GM18870 (cell line): Measurements from ENCODE around the gene CLEC4C.
"Not testable (repeated sequence)": the region's sequence is repeated elsewhere in the genome, so short reads cannot be mapped to it uniquely, and the experiment has no call there.

Source experiments
- ATAC-seq: cut with Tn5 transposase; IDR thresholded peaks from one replicate; pipeline ENCODE4 v1.9.1; 2021; ENCODE audit warnings: moderate library complexity; ENCODE audit not compliant: unreplicated experiment

Gene CLEC4C, protein sequence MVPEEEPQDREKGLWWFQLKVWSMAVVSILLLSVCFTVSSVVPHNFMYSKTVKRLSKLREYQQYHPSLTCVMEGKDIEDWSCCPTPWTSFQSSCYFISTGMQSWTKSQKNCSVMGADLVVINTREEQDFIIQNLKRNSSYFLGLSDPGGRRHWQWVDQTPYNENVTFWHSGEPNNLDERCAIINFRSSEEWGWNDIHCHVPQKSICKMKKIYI

DNA sequence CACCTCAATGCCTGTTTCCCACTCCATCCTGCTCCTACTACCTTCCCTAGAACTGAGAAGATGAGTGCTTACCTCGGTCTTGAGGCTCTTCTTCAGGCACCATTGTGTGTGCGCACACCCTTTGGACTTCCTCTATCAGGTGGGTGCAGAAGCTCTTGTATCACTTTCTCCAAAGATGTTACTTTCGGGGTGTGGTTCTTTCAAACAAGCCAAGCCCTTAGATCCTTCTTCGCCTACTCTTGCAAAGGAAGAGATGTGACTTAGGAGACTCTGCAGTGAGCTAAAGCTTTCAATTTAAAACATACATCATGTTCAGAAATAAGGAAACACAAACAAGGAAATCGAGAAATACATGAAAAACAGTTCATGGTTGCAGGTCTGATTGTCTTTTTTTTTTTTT, at the start of gene CLEC4C:
Gene CLEC4C, minus strand, starts transcription at position 130 of the 400 bp plus-strand sequence. Its CDS starts 27 bp downstream, at position 103.
- no peak for ATAC-seq

DNA sequence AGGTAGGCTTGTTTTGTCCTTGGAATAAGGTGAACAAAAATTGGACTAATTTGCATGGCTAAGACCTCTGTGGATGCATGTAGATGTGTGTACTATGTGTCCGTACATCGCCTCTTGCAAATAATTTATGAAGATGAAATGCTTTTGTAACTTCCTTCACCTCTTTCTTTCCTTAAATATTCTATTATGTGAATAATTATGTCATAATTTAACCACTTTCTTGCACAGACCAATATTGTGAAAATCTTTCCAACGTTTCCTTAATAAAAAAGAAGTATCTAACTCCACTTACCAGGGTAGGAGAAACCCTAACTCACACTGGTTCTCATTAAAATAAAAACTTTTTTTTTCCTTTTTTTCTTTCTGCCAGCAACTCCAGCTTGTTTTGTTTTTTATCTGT, 46.0 kb upstream of the CLEC4C start:
- no peak for ATAC-seq

DNA sequence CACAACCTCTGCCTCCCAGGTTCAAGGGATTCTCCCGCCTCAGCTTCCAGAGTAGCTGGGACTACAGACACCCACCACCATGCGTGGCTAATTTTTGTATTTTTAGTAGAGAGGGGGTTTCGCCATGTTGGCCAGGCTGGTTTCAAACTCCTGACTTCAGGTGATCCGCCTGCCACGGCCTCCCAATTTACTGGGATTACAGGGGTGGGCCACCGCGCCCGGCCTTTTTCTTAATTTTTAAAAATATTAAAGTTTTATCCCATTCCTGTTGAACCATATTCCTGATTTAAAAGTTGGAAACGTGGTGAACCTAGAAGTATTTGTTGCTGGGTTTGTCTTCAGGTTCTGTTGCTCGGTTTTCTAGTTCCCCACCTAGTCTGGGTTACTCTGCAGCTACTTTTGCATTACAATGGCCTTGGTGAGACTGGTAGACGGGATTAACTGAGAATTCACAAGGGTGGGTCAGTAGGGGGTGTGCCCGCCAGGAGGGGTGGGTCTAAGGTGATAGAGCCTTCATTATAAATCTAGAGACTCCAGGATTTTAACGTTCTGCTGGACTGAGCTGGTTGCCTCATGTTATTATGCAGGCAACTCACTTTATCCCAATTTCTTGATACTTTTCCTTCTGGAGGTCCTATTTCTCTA, 41.8 kb upstream of the CLEC4C start, which contains the start of gene NANOG:
Gene NANOG, plus strand, starts transcription at position 519 of the 645 bp plus-strand sequence. CDS start 213 bp downstream, outside the sequence.
- ATAC-seq = not testable (repeated sequence)

DNA sequence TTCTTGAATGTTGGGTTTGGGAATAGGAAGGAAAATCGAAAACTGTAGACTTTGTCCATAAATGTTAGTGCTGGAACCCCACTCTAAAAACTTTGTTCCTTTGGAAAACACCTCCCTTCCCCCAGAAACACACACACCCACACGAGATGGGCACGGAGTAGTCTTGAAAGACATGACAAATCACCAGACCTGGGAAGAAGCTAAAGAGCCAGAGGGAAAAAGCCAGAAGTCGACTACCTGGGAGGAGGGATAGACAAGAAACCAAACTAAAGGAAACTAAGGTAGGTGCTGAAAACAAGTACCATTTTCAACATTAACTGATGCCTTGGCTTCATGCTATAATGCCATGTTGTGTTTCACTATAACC, 41.1 kb upstream of the CLEC4C start:
- ATAC-seq = no peak

DNA sequence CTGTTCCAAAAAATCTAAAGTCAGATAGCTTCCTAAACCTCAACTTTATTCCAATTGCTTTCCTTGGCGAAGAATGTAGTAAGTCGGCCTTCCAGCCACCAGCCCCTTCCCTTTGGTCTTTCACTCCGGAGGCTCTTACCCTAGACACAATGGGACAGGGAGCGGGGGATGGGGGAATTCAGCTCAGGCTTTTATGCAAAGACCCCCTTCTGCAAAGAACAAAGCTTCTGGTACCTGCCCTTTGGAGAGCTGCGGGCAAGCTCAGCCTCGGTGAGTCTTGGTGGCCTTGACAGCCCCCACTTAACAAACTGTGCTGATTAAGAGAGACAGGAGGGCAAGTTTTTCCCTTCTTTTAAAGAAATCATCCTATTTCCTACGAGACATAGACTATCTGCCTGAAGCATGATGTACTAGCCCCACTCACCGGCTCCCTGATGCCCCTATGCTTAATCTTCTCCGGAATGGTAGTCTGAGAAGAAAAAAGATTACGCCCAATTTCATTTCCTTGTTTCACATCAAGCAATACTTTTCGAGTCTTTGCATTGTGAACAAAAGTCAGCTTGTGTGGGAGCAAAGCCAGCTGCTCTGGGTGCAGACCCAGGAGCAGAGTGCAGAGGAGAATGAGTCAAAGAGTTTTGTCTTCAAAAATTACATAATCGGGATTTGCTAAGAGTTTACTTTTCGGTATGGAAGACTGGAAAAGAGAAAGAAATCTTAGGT, 40.6 kb upstream of the CLEC4C start:
- no peak for ATAC-seq

DNA sequence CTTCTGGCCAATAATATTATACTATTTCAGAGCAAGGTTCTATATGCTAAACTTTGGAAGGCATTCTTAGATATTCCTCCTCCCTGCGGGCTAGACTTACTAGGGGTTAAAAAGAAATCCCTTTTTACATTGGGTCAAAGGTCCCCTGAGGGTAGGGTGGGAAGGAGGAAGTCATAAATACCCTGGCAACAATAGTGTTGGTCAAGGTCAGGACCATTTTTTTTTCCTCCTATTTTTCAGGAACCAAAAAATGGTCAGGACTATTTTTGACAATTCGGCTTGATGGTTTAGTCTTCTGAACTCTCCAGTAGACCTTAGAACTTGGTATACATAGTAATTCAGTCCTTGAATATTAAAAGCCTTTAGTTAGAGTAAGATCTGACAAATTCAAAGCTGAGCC, 37.5 kb upstream of the CLEC4C start:
- no peak for ATAC-seq

DNA sequence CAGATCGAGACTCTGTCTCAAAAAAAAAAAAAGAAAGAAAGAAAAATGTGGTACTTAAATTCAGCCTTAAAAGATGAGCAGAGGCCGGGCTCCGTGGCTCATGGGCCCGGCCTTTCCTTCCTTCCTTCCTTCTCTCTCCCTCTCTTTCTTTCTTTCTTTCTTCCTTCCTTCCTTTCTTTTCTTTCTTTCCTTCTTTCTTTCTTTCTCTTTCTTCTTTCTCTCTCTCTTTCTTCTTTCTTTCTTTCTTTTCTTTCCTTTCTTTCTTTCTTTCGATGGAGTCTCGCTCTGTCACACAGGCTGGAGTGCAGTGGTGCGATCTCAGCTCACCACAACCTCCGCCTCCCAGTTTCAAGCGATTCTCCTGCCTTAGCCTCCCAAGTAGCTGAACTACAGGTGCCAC, 36.3 kb upstream of the CLEC4C start:
- not testable (repeated sequence) for ATAC-seq

DNA sequence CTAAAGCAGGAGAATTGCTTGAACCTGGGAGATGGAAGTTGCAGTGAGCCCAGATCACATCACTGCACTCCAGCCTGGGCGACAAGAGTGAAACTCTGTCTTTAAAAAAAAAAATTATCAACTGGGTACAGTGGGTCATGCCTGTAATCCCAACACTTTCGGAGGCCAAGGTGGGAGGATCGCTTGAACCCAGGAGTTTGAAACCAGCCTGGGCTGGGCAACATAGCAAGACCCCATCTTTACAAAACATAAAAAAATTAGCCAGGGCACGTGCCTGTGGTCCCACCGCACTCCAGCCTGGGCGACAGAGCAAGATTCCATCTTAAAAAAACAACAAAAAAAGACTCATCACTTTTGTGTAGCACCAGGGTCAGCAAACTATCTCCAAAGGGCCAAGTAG, 34.9 kb upstream of the CLEC4C start:
- ATAC-seq = no peak

DNA sequence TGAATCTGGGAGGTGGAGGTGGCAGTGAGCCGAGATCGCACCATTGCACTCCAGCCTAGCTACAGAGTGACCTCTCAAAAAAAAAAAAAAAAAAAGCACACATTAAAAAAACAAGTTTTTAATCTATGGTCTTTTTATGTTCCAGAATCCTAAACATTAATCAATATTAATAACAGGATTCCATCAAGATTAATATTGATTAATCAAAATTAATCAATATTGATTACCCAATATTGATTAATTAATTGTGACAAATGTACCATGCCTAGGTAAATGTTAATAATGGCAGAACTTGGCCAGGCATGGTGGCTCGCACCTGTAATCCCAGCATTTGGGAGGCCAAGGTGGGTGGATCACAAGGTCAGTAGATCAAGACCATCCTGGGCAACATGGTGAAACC, 34.1 kb upstream of the CLEC4C start:
- ATAC-seq = no peak

DNA sequence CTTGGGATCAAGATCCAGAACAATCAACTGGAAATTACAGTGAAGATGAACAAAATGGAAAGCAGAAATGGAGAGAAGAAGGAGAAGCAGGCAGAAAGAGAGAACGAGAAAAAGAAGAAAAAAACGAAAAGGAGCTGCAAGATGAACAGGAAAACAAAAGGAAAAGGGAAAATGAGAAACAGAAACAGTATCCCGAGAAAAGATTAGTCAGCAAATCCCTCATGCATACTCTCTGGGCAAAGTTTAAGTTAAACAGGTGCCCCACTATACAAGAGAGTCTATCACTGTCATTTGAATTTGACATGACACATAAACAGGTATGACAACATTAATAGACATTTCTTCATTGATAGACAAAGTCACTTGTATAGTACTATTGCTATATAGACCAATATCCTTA, 22.8 kb upstream of the CLEC4C start:
- no peak for ATAC-seq

DNA sequence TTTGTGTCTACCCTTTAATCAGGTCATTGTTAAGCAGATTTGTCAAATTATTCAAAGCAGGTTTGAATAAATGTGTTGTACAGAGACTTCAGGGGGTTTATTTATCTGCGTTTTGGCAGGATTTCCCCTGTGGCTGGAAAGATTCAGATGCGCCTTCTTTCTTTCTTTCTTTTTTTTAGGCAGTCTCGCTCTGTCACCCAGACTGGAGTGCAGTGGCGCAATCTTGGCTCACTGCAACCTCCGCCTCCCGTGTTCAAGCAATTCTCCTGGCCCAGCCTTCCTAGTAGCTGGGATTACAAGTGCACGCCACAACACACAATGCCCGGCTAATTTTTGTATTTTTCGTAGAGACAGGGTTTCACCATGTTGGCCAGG, 11.6 kb upstream of the CLEC4C start:
- no peak for ATAC-seq

DNA sequence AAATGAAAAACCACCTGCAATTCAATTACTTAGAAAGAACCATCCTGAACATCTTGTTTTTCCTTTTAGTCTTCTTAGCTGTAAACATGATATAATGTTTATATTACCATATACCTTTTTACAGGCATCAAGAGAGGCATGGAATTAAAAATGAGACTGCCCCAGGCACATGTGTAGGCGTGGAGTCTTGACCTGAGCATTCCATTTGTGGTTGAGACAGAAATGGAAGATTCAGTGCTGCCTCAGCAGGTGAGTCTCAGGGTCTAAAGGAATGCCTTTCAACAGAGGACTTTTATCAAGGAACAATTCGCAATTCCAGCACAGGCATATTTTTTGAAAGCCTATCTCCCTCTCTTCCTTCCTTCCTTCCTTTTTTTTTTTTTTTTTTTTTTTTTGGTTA, 9.8 kb upstream of the CLEC4C start:
- no peak for ATAC-seq

DNA sequence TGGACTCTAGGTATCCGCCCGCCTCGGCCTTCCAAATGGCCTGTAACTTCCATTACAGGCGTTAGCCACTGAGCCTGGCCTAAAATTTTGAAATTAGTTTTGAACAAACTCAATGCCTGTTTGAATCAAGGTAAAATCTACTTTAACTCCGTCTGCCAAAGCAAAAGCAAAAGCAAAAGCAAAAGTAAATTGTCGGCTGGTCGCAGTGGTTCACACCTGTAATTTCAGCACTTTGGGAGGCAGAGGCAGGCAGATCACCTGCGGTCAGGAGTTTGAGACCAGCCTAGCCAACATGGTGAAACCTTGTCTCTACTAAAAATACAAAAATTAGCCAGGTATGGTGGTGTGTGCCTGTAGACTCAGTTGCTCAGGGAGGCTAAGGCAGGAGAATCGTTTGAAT, 8.5 kb upstream of the CLEC4C start:
- ATAC-seq = not testable (repeated sequence)

DNA sequence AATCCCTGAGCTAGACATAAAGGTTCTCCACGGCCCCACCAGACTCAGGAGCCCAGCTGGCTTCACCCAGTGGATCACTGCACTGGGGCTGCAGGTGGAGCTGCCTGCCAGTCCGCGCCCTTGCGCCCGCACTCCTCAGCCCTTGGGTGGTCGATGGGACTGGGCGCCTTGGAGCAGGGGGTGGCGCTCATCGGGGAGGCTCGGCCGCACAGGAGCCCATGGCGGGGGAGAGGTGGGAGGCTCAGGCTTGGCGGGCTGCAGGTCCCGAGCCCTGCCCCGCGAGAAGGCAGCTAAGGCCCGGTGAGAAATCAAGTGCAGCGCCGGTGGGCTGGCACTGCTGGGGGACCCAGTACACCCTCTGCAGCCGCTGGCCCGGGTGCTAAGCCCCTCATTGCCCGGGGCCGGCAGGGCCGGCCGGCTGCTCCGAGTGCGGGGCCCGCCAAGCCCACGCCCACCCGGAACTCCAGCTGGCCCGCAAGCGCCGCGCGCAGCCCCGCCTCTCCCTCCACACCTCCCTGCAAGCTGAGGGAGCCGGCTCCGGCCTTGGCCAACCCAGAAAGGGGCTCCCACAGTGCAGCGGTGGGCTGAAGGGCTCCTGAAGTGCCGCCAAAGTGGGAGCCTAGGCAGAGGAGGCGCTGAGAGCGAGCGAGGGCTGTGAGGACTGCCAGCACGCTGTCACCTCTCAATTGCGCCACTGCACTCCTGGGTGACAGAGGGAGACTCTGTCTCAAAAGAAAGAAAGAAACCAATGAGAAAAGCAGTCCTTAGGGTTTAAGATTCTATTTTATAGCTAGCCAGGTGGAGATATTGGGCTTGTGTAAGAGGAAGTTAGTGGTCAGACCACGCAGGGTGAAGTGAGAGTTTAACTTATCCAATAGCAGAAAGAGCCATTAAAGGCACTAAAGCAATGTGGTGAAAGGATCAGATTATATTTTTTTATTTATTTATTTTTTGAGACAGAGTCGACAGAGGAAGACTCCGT, 5.1 kb upstream of the CLEC4C start:
- not testable (repeated sequence) for ATAC-seq

DNA sequence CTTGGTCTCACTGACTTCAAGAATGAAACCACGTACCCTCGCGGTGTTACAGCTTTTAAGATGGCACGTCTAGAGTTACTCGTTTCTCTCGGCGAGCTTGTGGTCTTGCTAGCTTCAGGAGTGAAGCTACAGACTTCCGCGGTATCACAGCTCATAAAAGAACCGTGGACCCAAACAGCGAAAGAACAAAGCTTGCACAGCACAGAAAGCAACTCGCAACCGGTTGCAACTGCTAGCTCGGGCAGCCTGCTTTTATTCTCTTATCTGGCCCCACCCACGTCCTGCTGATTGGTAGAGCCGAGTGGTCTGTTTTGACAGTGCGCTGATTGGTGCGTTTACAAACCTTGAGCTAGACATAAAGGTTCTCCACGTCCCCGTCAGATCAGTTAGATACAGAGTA, 4.2 kb upstream of the CLEC4C start:
- ATAC-seq = no peak

DNA sequence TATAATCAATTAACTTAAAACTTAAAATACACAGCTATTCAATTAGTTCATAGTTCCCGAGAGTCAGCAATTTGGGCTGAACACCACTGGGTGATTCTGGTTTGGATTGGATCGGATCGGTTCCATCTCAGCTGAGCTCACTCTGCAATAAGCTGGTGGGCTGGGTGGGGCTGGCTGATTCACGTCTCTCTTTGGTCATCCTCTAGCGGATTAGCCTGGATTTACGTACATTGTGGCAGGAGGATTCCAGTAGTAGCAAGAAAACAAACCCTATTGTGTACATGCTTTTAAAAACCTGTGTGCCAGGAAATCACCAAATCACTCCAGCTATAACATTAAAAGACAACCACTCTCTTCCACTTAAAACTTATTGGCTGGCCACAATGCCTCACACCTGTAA, 3.2 kb upstream of the CLEC4C start:
- no peak for ATAC-seq

DNA sequence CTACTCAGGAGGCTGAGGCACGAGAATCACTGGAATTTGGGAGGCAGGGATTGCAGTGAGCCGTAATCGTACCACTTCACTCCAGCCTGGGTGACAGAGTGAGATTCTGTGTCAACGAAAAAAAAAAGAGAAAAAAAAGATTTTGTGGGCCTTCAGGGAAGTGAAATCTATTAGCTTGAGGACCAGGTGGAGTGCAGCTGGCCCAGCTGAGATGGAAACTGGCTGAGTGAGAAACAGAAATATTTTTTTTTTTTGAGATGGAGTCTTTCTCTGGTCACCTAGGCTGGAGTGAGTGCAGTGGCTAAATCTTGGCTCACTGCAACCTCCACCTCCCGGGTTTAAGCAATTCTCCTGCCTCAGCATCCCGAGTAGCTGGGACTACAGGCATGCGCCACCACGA, 2.3 kb upstream of the CLEC4C start:
- ATAC-seq = no peak

DNA sequence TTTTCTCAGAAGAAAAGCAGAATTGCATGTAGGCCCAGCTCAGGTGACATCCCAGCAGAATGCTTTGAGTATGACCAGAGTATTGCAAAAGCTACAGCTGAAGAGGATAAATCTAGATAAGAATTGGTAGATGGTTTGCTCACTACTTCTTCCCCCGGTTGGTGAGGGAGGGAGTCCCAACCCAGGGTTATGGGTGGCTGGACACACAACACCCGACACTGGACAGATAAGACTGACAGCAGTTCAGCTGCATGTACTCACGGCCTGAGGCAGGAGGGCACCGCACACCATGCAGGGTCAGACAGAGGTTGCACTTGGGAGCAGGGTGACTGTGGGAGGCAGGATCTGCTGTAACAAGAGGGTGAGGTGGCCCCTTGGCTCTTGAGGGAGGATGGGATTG, 1.7 kb upstream of the CLEC4C start:
- ATAC-seq = no peak

DNA sequence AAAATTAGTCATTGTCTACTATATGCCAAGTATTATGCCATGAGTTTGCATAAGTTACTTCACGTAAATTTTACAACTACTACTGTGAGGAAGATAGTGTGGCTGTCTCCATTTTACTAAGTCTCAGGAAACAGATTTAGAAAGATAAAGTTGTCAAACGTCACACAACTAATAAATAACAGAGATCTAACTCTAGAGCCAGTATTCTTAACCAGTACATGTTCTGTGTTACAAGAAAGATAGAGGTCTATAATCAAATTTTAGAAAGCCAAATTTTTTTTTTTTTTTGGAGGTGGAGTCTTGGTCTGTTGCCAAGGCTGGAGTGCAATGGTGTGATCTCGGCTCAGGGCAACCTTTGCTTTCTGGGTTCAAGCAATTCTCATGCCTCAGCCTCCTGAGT, 14.2 kb downstream of the CLEC4C start:
- ATAC-seq = no peak

DNA sequence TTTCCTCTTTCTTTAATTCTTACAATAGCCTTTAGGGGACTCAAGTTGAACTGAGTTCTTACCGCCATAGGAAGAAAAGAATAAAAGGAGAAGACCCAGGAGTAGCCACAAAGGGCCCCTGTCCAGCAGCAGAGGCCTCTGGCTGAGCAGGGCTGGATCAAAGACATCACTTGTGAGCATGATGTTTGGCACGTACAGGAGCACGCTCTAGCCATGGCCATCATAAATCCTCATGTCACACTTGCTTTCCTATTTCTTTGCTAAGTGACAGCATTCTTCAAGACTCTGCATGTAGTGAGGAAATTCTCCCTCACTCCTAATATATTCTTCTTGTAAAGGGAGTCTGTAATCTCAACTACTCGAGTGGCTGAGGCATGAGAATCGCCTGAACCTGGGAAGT, 15.7 kb downstream of the CLEC4C start:
- no peak for ATAC-seq

DNA sequence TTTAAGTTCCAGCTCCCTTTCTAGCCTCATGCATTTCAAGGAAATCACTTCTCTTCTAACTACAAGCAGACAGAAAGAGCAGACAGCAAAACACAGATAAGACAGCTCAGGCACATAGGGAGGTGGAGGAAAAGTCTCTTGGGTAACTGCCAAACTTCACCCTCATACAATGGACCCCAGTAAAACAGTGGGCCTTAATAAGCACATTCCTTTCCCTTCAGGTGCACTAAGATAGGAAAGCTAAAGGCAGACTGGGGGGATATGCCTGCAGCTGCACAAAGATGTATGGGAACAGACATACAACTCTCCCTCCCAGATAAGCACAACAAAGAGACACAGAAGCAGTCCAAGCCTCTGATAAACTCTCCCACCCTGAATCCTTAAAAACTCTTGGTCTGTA, 16.2 kb downstream of the CLEC4C start:
- ATAC-seq = not testable (repeated sequence)
